ENCODE data around the gene SPHKAP. TPM values are rescaled to one million over a fixed set of nuclear protein-coding genes. Genes with fewer than 3 reads are reported as not detected.

SPHKAP gene
- total and polyA plus RNA-seq, 2 of the 4 experiments (the other 2 are of a cell fraction) = not detected

DNA sequence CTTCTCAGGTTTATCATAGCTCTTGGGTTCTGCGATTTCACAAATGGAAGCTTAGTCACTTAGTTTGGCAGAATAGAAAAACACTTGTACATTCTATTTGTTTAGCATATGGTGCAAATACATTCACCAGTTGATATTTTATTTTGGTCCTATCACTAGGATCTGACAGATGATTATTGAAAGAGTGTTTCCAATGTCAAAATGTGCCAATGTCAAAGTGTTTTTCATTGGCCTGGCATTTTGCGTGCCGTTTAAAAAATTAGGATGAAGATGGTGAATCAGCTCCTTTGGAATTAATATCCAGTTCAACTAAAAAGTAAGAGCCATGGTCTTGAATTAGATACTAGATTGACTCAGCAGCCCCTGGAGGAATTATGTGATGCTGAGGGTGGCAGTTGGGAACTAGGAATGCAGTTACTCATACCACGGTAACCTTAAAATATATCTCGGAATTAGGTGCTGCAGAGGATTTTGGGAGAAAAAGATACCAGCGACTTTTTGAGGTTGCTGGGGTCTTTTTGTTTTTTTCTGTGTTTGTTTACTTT is 87.0 kb downstream of the SPHKAP start:
- H2BK120ac ChIP-seq (ENCODE audit: low read depth, low read length) = no peak overlapping the region
- no peak overlapping the region for H3K27ac ChIP-seq (ENCODE audit: insufficient read depth, low read length)
- H2AFZ ChIP-seq (replicated peaks; ENCODE audit: low read length, poor library complexity) = no peak overlapping the region
- in situ Hi-C loops (cut with MboI; ENCODE audit: low sequenced_read_pairs) = no loop called here
- no peak overlapping the region for H3K4me3 ChIP-seq (ENCODE audit: insufficient read depth, low read depth, low read length)
- no peaks in the 10 kb centered on the region for H3K36me3 ChIP-seq (ENCODE audit: control insufficient read depth, insufficient read depth, low read length)
- no peak overlapping the region for H3K23ac ChIP-seq (ENCODE audit: low read depth, low read length)
- no peak overlapping the region for H4K5ac ChIP-seq (ENCODE audit: low read depth, low read length)
- WGBS, 2 experiments (ENCODE audit: extremely low coverage in 2 of 2, insufficient read length in 1 of 2) = 50% methylated on average over 1 of the region's 6 CpGs; no CpG with 5 or more reads in 1 of the 2 experiments
- DNase-seq = no peak
- CTCF ChIA-PET = interaction anchor here (0.7 kb wide), 1 partner anchor 25 kb away, joined by 3 read pairs; no protein-coding TSS in a partner anchor
- H3K9me1 ChIP-seq (ENCODE audit: insufficient read depth, low read length) = no peaks in the 10 kb centered on the region
- H2AK9ac ChIP-seq (replicated peaks; ENCODE audit: low read depth, low read length, poor library complexity) = no peak overlapping the region
- H2BK5ac ChIP-seq (ENCODE audit: low read depth, low read length, poor library complexity, severe bottlenecking) = no peak overlapping the region
- dilution Hi-C loops (cut with HindIII; ENCODE audit: low sequenced_read_pairs, unreplicated experiment) = no loop called here
- intact Hi-C loops (cut with micrococcal nuclease) = no loop called here
- TF ChIP-seq NFE2L2 (IDR thresholded peaks at IDR 0.05; ENCODE audit: low read depth, low read length) = no peak
- TF ChIP-seq, protein P1, sequence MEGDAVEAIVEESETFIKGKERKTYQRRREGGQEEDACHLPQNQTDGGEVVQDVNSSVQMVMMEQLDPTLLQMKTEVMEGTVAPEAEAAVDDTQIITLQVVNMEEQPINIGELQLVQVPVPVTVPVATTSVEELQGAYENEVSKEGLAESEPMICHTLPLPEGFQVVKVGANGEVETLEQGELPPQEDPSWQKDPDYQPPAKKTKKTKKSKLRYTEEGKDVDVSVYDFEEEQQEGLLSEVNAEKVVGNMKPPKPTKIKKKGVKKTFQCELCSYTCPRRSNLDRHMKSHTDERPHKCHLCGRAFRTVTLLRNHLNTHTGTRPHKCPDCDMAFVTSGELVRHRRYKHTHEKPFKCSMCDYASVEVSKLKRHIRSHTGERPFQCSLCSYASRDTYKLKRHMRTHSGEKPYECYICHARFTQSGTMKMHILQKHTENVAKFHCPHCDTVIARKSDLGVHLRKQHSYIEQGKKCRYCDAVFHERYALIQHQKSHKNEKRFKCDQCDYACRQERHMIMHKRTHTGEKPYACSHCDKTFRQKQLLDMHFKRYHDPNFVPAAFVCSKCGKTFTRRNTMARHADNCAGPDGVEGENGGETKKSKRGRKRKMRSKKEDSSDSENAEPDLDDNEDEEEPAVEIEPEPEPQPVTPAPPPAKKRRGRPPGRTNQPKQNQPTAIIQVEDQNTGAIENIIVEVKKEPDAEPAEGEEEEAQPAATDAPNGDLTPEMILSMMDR (conservative IDR thresholded peaks at IDR 0.05; ENCODE audit: low read depth, low read length) = no peak
- H3K9ac ChIP-seq (ENCODE audit: low read depth, low read length) = no peak overlapping the region
- no peak overlapping the region for H3K56ac ChIP-seq (ENCODE audit: extremely low read depth, insufficient read depth, low read length)
- H4K20me1 ChIP-seq (ENCODE audit: insufficient read depth, low read length) = no peaks in the 10 kb centered on the region
- no peak overlapping the region for H2BK20ac ChIP-seq (ENCODE audit: low read depth, low read length)
- H3K27me3 ChIP-seq (ENCODE audit: control insufficient read depth, insufficient read depth, low read length) = no peaks in the 10 kb centered on the region
- H2AK5ac ChIP-seq (ENCODE audit: low read depth, low read length) = no peak overlapping the region
- H3K9me3 ChIP-seq (ENCODE audit: control insufficient read depth, insufficient read depth, low read length) = peaks cover 14% of the 10 kb centered on the region
- no peak overlapping the region for H4K91ac ChIP-seq (ENCODE audit: insufficient read depth, low read depth, low read length)
- no peak for ATAC-seq (ENCODE audit: low read depth)
- H3K79me1 ChIP-seq (ENCODE audit: low read depth in 1 of 2, low read length in 2 of 2) = no peaks in the 10 kb centered on the region
- no peak overlapping the region for H3K4me2 ChIP-seq (ENCODE audit: low read depth, low read length)
- H3K18ac ChIP-seq (ENCODE audit: low read depth, low read length) = no peak overlapping the region
- no TSS peak for BruUV-seq (replicated peaks)
- POLR2A ChIA-PET (ENCODE audit: unreplicated experiment) = no interaction called here
- no peak overlapping the region for H4K8ac ChIP-seq (ENCODE audit: low read depth in 2 of 2, low read length in 2 of 2)
- H3K14ac ChIP-seq (replicated peaks; ENCODE audit: low read depth, low read length) = no peak overlapping the region
- no peak overlapping the region for H3K4ac ChIP-seq (ENCODE audit: low read depth, low read length)
- no peaks in the 10 kb centered on the region for H3K4me1 ChIP-seq (ENCODE audit: control insufficient read depth, insufficient read depth, low read length)
- H2BK15ac ChIP-seq (ENCODE audit: low read depth, low read length) = no peak overlapping the region

Measured in IMR-90 (cell line).